Suprapubic skin (tissue), 4 donors: ENCODE measurements around the gene ADCYAP1. TPM values are rescaled to one million over a fixed set of nuclear protein-coding genes. Genes with fewer than 3 reads are reported as not detected.

Source experiments
- DNase-seq, 2 donors: peaks; one replicate each; pipeline ENCODE4 v3.0.0-alpha.2; 2019; ENCODE audit warnings: low spot score in 2 of 2
- H3K27ac ChIP-seq: fragments of 200-600 bp; sonication (generic); one replicate; pipeline ENCODE4 v1.5.1; 2019
- H3K27me3 ChIP-seq: fragments of 200-600 bp; sonication (generic); one replicate; pipeline ENCODE4 v1.5.1; 2019
- H3K36me3 ChIP-seq: fragments of 200-600 bp; sonication (generic); one replicate; pipeline ENCODE4 v1.5.1; 2019
- H3K4me1 ChIP-seq: fragments of 200-600 bp; sonication (generic); one replicate; pipeline ENCODE4 v1.5.1; 2019
- H3K4me3 ChIP-seq: fragments of 200-600 bp; sonication (generic); one replicate; pipeline ENCODE4 v1.5.1; 2019; ENCODE audit warnings: mild to moderate bottlenecking
- H3K9me3 ChIP-seq: fragments of 200-600 bp; sonication (generic); one replicate; pipeline ENCODE4 v1.5.1; 2019
- EP300 ChIP-seq: sonication (generic); formaldehyde crosslinking; IDR thresholded peaks from one replicate; pipeline ENCODE4 v1.6.1; 2017; ENCODE audit warnings: antibody characterized with exemption
- POLR2A ChIP-seq, 2 donors: fragments of 450-650 bp; IDR thresholded peaks; one replicate each; pipeline ENCODE4 v1.6.1; 2017; ENCODE audit warnings: antibody characterized with exemption in 2 of 2, mild to moderate bottlenecking in 2 of 2, moderate library complexity in 2 of 2
- POLR2AphosphoS5 ChIP-seq, 3 donors: sonication (generic); formaldehyde crosslinking; IDR thresholded peaks; one replicate each; pipeline ENCODE4 v1.6.1; 2017; ENCODE audit warnings: antibody characterized with exemption in 3 of 3
- WGBS: methylation state at CpG from one replicate; pipeline ENCODE4 v1.1.5; 2018; 5-methylcytosine and 5-hydroxymethylcytosine counted together
- total RNA-seq, 4 donors: library from RNA; depleted of rRNA; stranded (reverse); fragments of >200 nt; gene quantifications; one replicate each; pipeline ENCODE4 v1.1.0, GENCODE V29; 2016
- TF ChIP-seq, protein P1 (sequence below), 2 donors: fragments of 200-600 bp in 1 of 2; fragments of 450-650 bp in 1 of 2; sonication (generic) in 1 of 2; IDR thresholded peaks; one replicate each; pipeline ENCODE4 v1.5.1; 2016 to 2019; ENCODE audit warnings: antibody characterized with exemption in 2 of 2, mild to moderate bottlenecking in 1 of 2, moderate library complexity in 1 of 2

ADCYAP1 gene
- total RNA-seq, 4 donors from 2014 or later: not detected

DNA sequence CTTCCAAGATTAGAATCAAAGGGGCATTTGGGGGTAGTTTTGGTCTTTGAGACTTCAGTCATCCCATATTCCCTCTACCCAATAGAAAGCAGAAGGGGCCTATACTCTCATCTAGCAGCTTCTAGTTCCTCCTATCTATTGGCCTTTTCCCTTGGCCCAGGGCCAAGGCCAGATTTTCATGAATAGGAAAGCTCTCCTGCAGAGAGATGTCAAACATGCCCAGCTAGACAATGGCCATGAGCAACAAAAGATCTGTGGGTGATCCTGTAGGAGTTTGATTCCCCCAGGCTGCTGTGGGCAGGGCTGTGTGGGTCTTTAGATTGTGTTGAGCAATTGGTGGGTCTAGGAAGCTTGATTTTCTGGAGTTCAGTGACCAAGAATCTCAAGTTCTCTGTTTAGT lies 2.9 kb upstream of the ADCYAP1 start:
- peaks cover 65% of the 10 kb centered on the region for H3K27me3 ChIP-seq

DNA sequence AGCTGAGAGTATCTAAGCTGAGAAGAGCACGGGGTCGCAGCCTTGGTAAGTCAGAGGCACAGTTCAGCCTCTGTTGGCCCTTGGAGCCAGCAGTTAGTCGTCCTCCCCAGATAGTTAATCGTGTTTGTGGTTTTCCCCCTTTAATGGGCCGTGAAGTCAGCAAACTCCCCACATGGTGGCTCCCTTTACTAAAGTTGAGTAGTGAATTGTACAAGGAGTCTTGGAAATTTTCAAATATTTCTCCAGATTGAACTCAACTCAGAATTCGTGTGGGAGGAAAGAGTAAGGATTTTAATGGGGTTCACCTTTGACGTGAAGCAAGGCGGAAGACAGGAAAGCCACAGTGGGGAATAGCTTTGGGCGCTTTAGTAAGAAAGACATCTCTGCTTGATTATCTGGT lies 2.4 kb upstream of the ADCYAP1 start:
- Histone ChIP-seq H3K4me3 (no peak overlapping the region), H3K27me3 (peaks cover 70% of the 10 kb centered on the region), H3K36me3 (no peaks in the 10 kb centered on the region), H3K9me3 (no peaks in the 10 kb centered on the region), H3K4me1 (peaks cover 27% of the 10 kb centered on the region), H3K27ac (no peak overlapping the region)
- WGBS: 37% methylated on average over 9 of the region's 9 CpGs
- TF ChIP-seq, protein P1, sequence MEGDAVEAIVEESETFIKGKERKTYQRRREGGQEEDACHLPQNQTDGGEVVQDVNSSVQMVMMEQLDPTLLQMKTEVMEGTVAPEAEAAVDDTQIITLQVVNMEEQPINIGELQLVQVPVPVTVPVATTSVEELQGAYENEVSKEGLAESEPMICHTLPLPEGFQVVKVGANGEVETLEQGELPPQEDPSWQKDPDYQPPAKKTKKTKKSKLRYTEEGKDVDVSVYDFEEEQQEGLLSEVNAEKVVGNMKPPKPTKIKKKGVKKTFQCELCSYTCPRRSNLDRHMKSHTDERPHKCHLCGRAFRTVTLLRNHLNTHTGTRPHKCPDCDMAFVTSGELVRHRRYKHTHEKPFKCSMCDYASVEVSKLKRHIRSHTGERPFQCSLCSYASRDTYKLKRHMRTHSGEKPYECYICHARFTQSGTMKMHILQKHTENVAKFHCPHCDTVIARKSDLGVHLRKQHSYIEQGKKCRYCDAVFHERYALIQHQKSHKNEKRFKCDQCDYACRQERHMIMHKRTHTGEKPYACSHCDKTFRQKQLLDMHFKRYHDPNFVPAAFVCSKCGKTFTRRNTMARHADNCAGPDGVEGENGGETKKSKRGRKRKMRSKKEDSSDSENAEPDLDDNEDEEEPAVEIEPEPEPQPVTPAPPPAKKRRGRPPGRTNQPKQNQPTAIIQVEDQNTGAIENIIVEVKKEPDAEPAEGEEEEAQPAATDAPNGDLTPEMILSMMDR (IDR thresholded peaks at IDR 0.05): no peak
- TF ChIP-seq EP300 (no peak), POLR2A (IDR thresholded peaks at IDR 0.05) (no peak)
- DNase-seq: no peak

More for the DNA sequence above, 2.9 kb upstream of the ADCYAP1 start:
- peaks cover 23% of the 10 kb centered on the region for H3K4me1 ChIP-seq
- H3K4me3 ChIP-seq: no peak overlapping the region
- DNase-seq: no peak
- TF ChIP-seq EP300 (no peak), POLR2A (IDR thresholded peaks at IDR 0.05) (no peak), POLR2AphosphoS5 (IDR thresholded peaks at IDR 0.05) (no peak)
- TF ChIP-seq, protein P1 (IDR thresholded peaks at IDR 0.05): no peak
- H3K9me3 ChIP-seq: no peaks in the 10 kb centered on the region
- H3K27ac ChIP-seq: no peak overlapping the region
- no peaks in the 10 kb centered on the region for H3K36me3 ChIP-seq

DNA sequence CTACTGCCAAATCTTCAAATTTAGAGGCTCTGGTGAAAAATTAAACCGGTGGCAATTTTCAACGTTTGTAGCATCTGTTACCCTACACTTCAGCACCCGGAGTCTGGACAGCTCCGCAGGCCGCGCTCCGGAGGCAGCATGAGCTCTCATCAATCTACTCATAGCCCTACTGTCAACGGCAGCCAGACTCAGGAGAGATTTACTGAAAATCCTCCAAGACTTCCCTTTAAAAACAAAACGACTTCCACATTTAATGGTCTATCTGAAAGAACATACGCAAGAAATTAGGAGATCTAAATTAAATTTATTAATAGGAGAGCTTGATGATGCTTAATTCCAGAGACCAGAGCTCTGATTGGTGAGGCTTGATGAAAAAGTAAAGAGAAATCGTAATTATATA lies 970 bp upstream of the ADCYAP1 start:
- Histone ChIP-seq H3K27me3 (peaks cover 85% of the 10 kb centered on the region), H3K36me3 (no peaks in the 10 kb centered on the region), H3K4me3 (no peak overlapping the region), H3K4me1 (peaks cover 39% of the 10 kb centered on the region), H3K9me3 (no peaks in the 10 kb centered on the region), H3K27ac (no peak overlapping the region)
- DNase-seq: no peak
- WGBS: 7% methylated on average over 11 of the region's 11 CpGs
- TF ChIP-seq, protein P1 (IDR thresholded peaks at IDR 0.05): no peak
- no peak for TF ChIP-seq EP300
- no peak for TF ChIP-seq POLR2A (IDR thresholded peaks at IDR 0.05)
- TF ChIP-seq POLR2AphosphoS5 (IDR thresholded peaks at IDR 0.05): no peak

DNA sequence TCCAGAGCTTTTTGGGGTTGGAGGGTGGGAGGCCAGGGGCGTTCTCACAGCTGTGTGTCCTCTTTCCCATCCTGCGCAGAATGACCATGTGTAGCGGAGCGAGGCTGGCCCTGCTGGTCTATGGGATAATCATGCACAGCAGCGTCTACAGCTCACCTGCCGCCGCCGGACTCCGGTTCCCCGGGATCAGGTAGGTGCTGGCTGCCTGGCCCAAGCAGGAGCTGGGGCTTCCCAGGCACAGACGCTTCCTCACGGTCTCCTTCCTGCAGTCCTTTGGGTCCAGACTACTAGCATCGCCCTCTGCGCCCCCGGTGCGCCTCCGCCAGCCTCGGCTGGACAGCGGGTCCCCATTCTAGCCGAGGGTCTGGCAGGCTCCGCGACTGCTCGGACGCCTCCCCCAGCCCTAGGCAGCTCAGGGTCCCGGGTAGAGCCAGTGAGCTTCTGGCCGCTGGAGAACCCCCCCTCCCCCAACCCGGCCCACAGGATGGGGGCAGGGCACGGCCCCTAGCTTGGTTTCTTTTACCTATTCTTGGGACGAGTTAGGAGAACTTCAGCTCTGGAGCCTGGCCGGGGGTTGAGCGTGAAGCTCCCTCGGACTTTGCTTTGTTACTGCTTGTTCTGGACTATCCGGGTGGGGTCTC lies 756 bp downstream of the ADCYAP1 start:
- H3K27me3 ChIP-seq: peaks cover 98% of the 10 kb centered on the region
- TF ChIP-seq POLR2A (IDR thresholded peaks at IDR 0.05): no peak
- H3K4me1 ChIP-seq: peaks cover 46% of the 10 kb centered on the region

DNA sequence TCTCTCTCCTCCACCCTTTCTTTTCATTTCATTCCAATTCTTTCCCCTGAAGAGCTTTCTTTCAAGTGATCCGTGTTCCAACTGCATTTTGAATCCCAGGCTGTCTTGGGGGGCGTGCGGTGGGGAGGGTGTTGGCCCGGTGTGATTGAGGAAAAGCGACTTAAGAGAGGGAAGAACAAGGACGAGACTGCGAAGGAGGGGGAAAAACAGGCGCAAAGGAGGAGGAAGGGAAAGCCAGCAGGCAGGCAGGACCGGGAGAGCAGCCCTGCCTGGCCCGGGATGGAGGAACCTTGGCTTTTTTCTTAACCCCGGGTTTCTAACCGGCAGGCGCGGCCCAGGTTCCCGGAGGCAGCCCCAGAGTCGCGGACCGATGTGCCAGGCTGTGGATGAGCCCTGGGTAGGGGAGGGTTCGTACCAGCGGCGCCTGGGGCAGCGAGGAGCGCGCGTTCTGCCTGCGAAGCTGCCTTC lies 1.3 kb downstream of the ADCYAP1 start:
- TF ChIP-seq POLR2A (IDR thresholded peaks at IDR 0.05) (no peak), POLR2AphosphoS5 (IDR thresholded peaks at IDR 0.05) (no peak), EP300 (no peak)
- TF ChIP-seq, protein P1 (IDR thresholded peaks at IDR 0.05): no peak
- no peak overlapping the region for H3K4me3 ChIP-seq
- H3K27me3 ChIP-seq: peaks cover 100% of the 10 kb centered on the region
- no peaks in the 10 kb centered on the region for H3K36me3 ChIP-seq
- no peaks in the 10 kb centered on the region for H3K9me3 ChIP-seq
- H3K4me1 ChIP-seq: peaks cover 46% of the 10 kb centered on the region
- H3K27ac ChIP-seq: no peak overlapping the region
- 3% methylated on average over 26 of the region's 26 CpGs for WGBS
- no peak for DNase-seq

More for the DNA sequence above, 756 bp downstream of the ADCYAP1 start:
- H3K36me3 ChIP-seq: no peaks in the 10 kb centered on the region
- WGBS: 4% methylated on average over 12 of the region's 33 CpGs
- H3K9me3 ChIP-seq: no peaks in the 10 kb centered on the region
- no peak overlapping the region for H3K4me3 ChIP-seq
- DNase-seq: no peak
- no peak overlapping the region for H3K27ac ChIP-seq
